GM19043 (cell line): Measurements from ENCODE around the gene KIFAP3.
"Not testable (repeated sequence)": the region's sequence is repeated elsewhere in the genome, so short reads cannot be mapped to it uniquely, and the experiment has no call there.

Source experiments
- ATAC-seq: cut with Tn5 transposase; IDR thresholded peaks from one replicate; pipeline ENCODE4 v1.9.1; 2021; ENCODE audit warnings: low read depth; ENCODE audit not compliant: unreplicated experiment

Gene KIFAP3

GRCh38 chr1:169892176-169892926, 182.1 kb downstream of the KIFAP3 start:
- ATAC-seq = no peak

- no peak for ATAC-seq
These were observed 183.0 kb downstream of the KIFAP3 start for GRCh38 chr1:169891539-169891885.

- ATAC-seq = no peak
These were observed 183.5 kb downstream of the KIFAP3 start for GRCh38 chr1:169890761-169891538.

GRCh38 chr1:169889871-169890270, 184.6 kb downstream of the KIFAP3 start:
- no peak for ATAC-seq

GRCh38 chr1:169886931-169887330, 187.6 kb downstream of the KIFAP3 start:
- ATAC-seq = no peak

- ATAC-seq = no peak
These were observed 188.1 kb downstream of the KIFAP3 start for GRCh38 chr1:169886422-169886821.

- no peak for ATAC-seq
These were observed 189.3 kb downstream of the KIFAP3 start for GRCh38 chr1:169885207-169885606.

- no peak for ATAC-seq
These were observed 189.9 kb downstream of the KIFAP3 start for GRCh38 chr1:169884634-169885033.

GRCh38 chr1:169882039-169882511, 192.4 kb downstream of the KIFAP3 start:
- ATAC-seq = no peak

GRCh38 chr1:169879034-169879840, 195.3 kb downstream of the KIFAP3 start:
- ATAC-seq = no peak

GRCh38 chr1:169878498-169878897, 196.0 kb downstream of the KIFAP3 start:
- no peak for ATAC-seq

- ATAC-seq = no peak
These were observed 196.5 kb downstream of the KIFAP3 start for GRCh38 chr1:169877800-169878491.

- ATAC-seq = no peak
These were observed 200.3 kb downstream of the KIFAP3 start for GRCh38 chr1:169874229-169874628.

- no peak for ATAC-seq
These were observed 200.8 kb downstream of the KIFAP3 start for GRCh38 chr1:169873582-169874199.

GRCh38 chr1:169872906-169873305, 201.6 kb downstream of the KIFAP3 start:
- no peak for ATAC-seq

GRCh38 chr1:169871988-169872387, 202.5 kb downstream of the KIFAP3 start:
- not testable (repeated sequence) for ATAC-seq
